Liver (tissue), 9 donors: ENCODE measurements around the gene PC. TPM values are rescaled to one million over a fixed set of nuclear protein-coding genes. Genes with fewer than 3 reads are reported as not detected.

Experiments
- DNase-seq: peaks from one replicate; pipeline ENCODE4 v3.0.0-alpha.2; 2017; ENCODE audit warnings: low spot score
- H3K27ac ChIP-seq, 2 donors: one replicate each; pipeline ENCODE4 v1.7.0; 2013; ENCODE audit warnings: inconsistent platforms in 2 of 2, low read length in 2 of 2, control low read depth in 1 of 2, low read depth in 1 of 2, mild to moderate bottlenecking in 1 of 2
- H3K27me3 ChIP-seq, 4 donors: one replicate each; pipeline versions ENCODE4 v1.6.1 to v1.7.0; 2013; ENCODE audit warnings: low read length in 3 of 4, inconsistent platforms in 1 of 4, mild to moderate bottlenecking in 1 of 4, moderate library complexity in 1 of 4; ENCODE audit not compliant: control insufficient read depth in 4 of 4, insufficient read depth in 4 of 4
- H3K36me3 ChIP-seq, 4 donors: one replicate each; pipeline versions ENCODE4 v1.6.1 to v1.7.0; 2013; ENCODE audit warnings: low read length in 3 of 4, mild to moderate bottlenecking in 3 of 4, low read depth in 1 of 4, moderate library complexity in 1 of 4; ENCODE audit not compliant: control insufficient read depth in 4 of 4, insufficient read depth in 3 of 4
- H3K4me1 ChIP-seq, 4 donors: one replicate each; pipeline versions ENCODE4 v1.6.1 to v1.7.0; 2013; ENCODE audit warnings: low read length in 3 of 4, mild to moderate bottlenecking in 3 of 4, moderate library complexity in 1 of 4; ENCODE audit not compliant: control insufficient read depth in 4 of 4, insufficient read depth in 4 of 4
- H3K4me3 ChIP-seq, 3 donors: one replicate each; pipeline versions ENCODE4 v1.6.1 to v1.7.0; 2013; ENCODE audit warnings: low read length in 3 of 3, control low read depth in 1 of 3, low read depth in 1 of 3, mild to moderate bottlenecking in 1 of 3
- H3K9ac ChIP-seq, 2 donors: one replicate each; pipeline ENCODE4 v1.7.0; 2013; ENCODE audit warnings: low read length in 2 of 2, mild to moderate bottlenecking in 2 of 2, moderate library complexity in 2 of 2, control low read depth in 1 of 2, low read depth in 1 of 2
- H3K9me3 ChIP-seq, 4 donors: one replicate each; pipeline versions ENCODE4 v1.6.1 to v1.7.0; 2013; ENCODE audit warnings: low read length in 3 of 4; ENCODE audit not compliant: control insufficient read depth in 4 of 4
- EGR1 ChIP-seq, 2 donors: IDR thresholded peaks; 2 replicates each; pipeline ENCODE4 v1.6.1; 2016 to 2018; ENCODE audit warnings: antibody characterized with exemption in 2 of 2, low read depth in 2 of 2
- FOXA1 ChIP-seq: IDR thresholded peaks from 2 replicates; pipeline ENCODE4 v1.6.1; 2016; ENCODE audit warnings: antibody characterized with exemption
- FOXA2 ChIP-seq: IDR thresholded peaks from 2 replicates; pipeline ENCODE4 v1.6.1; 2016; ENCODE audit warnings: antibody characterized with exemption
- GABPA ChIP-seq, 2 donors: IDR thresholded peaks in 1 of 2; conservative IDR thresholded peaks in 1 of 2; 2 replicates each; pipeline ENCODE4 v1.6.1; 2016; ENCODE audit warnings: antibody characterized with exemption in 2 of 2, mild to moderate bottlenecking in 1 of 2, moderate library complexity in 1 of 2
- HNF4A ChIP-seq, 2 donors: conservative IDR thresholded peaks; 2 replicates each; pipeline ENCODE4 v1.6.1; 2016; ENCODE audit warnings: antibody characterized with exemption in 2 of 2, mild to moderate bottlenecking in 2 of 2
- HNF4G ChIP-seq: IDR thresholded peaks from 2 replicates; pipeline ENCODE4 v1.6.1; 2016; ENCODE audit warnings: antibody characterized with exemption
- JUND ChIP-seq, 2 donors: IDR thresholded peaks; 2 replicates each; pipeline ENCODE4 v1.6.1; 2016; ENCODE audit warnings: antibody characterized with exemption in 2 of 2
- NR2F2 ChIP-seq: IDR thresholded peaks from 2 replicates; pipeline ENCODE4 v1.6.1; 2016; ENCODE audit warnings: antibody characterized with exemption
- RAD21 ChIP-seq, 2 donors: IDR thresholded peaks; 2 replicates each; pipeline ENCODE4 v1.6.1; 2016; ENCODE audit warnings: antibody characterized with exemption in 2 of 2, mild to moderate bottlenecking in 2 of 2
- RXRA ChIP-seq, 2 donors: IDR thresholded peaks; 2 replicates each; pipeline ENCODE4 v1.6.1; 2017 to 2018; ENCODE audit warnings: antibody characterized with exemption in 2 of 2, mild to moderate bottlenecking in 1 of 2
- SP1 ChIP-seq: IDR thresholded peaks from 2 replicates; pipeline ENCODE4 v1.6.1; 2018; ENCODE audit warnings: antibody characterized with exemption, mild to moderate bottlenecking
- TAF1 ChIP-seq: conservative IDR thresholded peaks from 2 replicates; pipeline ENCODE4 v1.6.1; 2016; ENCODE audit warnings: antibody characterized with exemption, mild to moderate bottlenecking
- YY1 ChIP-seq: IDR thresholded peaks from 2 replicates; pipeline ENCODE4 v1.6.1; 2016; ENCODE audit warnings: antibody characterized with exemption, mild to moderate bottlenecking
- WGBS: extraction: QIAGEN DNeasy Blood & Tissue Kit; methylation state at CpG from one replicate; pipeline ENCODE4 v1.1.7; 2013; 5-methylcytosine and 5-hydroxymethylcytosine counted together
- polyA plus RNA-seq, 2 donors: library from polyadenylated mRNA; stranded (reverse) in 1 of 2; unstranded in 1 of 2; fragments of 200-250 nt in 1 of 2; fragments of >200 nt in 1 of 2; fragmentation: Nextera tagmentation in 1 of 2; extraction: Ambion mirVana in 1 of 2; gene quantifications; one replicate each; pipeline versions ENCODE4 v1.2.1 to v1.2.3, GENCODE V29; 2013 to 2015
- total RNA-seq, 2 donors: library from RNA; depleted of rRNA; stranded (reverse); fragments of >200 nt; gene quantifications; one replicate each; pipeline ENCODE4 v1.2.3, GENCODE V29; 2014
- TF ChIP-seq, protein P1 (sequence below): IDR thresholded peaks from 2 replicates; pipeline ENCODE4 v1.6.1; 2016; ENCODE audit warnings: antibody characterized with exemption
- TF ChIP-seq, protein P2 (sequence below): IDR thresholded peaks from 2 replicates; pipeline ENCODE4 v1.6.1; 2016; ENCODE audit warnings: antibody characterized with exemption
- TF ChIP-seq, protein P3 (sequence below): IDR thresholded peaks from 2 replicates; pipeline ENCODE4 v1.6.1; 2016; ENCODE audit warnings: antibody characterized with exemption
- TF ChIP-seq, protein P4 (sequence below): fragments of 150-350 bp; IDR thresholded peaks from 2 replicates; pipeline ENCODE4 v1.5.1; 2017; ENCODE audit warnings: improper control_type of control experiment, low read depth, low read length; ENCODE audit not compliant: missing input control
- TF ChIP-seq, protein P5 (sequence below): IDR thresholded peaks from 2 replicates; pipeline ENCODE4 v1.6.1; 2016; ENCODE audit warnings: antibody characterized with exemption, mild to moderate bottlenecking
- donor health status: healthy.
- donor health status: healthy.
- donor health status: healthy.
- donor health status: healthy.
- donor health status: healthy.

Gene PC
- total and polyA plus RNA-seq, 4 donors, result 144 to 583 (median 296) TPM

DNA sequence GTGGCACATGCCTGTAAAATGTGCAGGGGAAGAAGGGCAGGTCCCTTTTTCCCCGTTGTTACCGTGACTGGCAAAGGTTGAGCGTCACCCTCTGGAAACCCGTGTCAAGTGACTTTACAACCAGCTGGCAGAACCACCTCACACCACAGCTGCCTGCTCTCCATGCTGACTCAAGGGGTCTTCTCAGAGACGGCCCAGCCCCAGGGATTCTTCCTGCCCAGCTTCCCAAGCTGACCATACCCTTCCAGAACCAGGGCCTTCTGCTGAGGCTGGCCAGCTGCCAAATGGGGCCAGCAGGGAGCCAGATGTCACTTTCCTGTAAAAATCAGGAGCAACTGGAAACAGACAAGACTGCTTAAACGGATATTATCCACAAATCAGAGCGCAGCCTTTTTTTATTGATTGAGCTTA lies 6.3 kb downstream of the PC start:
- Histone ChIP-seq H3K27ac (peak overlapping the region; percentile 39 to 79), H3K4me1 (peaks cover 9 to 40% (median 29%) of the 10 kb centered on the region in 4 donors), H3K9ac (no peak overlapping the region), H3K36me3 (peaks cover 0 to 10% (median 2%) of the 10 kb centered on the region in 4 donors), H3K27me3 (no peaks in the 10 kb centered on the region), H3K4me3 (no peak overlapping the region), H3K9me3 (no peaks in the 10 kb centered on the region)
- no peak for DNase-seq
- 56% methylated on average over 7 of the region's 7 CpGs for WGBS
- no peak for TF ChIP-seq HNF4G
- TF ChIP-seq, protein P1, sequence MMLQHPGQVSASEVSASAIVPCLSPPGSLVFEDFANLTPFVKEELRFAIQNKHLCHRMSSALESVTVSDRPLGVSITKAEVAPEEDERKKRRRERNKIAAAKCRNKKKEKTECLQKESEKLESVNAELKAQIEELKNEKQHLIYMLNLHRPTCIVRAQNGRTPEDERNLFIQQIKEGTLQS, result no peak
- TF ChIP-seq, protein P2, sequence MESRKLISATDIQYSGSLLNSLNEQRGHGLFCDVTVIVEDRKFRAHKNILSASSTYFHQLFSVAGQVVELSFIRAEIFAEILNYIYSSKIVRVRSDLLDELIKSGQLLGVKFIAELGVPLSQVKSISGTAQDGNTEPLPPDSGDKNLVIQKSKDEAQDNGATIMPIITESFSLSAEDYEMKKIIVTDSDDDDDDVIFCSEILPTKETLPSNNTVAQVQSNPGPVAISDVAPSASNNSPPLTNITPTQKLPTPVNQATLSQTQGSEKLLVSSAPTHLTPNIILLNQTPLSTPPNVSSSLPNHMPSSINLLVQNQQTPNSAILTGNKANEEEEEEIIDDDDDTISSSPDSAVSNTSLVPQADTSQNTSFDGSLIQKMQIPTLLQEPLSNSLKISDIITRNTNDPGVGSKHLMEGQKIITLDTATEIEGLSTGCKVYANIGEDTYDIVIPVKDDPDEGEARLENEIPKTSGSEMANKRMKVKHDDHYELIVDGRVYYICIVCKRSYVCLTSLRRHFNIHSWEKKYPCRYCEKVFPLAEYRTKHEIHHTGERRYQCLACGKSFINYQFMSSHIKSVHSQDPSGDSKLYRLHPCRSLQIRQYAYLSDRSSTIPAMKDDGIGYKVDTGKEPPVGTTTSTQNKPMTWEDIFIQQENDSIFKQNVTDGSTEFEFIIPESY, result no peak
- TF ChIP-seq YY1, result no peak
- no peak for TF ChIP-seq GABPA (IDR thresholded peaks at IDR 0.05 in 1 of 2, conservative IDR thresholded peaks at IDR 0.05 in 1 of 2)
- TF ChIP-seq NR2F2, result no peak
- no peak for TF ChIP-seq TAF1
- TF ChIP-seq, protein P3, sequence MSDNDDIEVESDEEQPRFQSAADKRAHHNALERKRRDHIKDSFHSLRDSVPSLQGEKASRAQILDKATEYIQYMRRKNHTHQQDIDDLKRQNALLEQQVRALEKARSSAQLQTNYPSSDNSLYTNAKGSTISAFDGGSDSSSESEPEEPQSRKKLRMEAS, result no peak
- TF ChIP-seq RAD21 (IDR thresholded peaks at IDR 0.05), result no peak
- no peak for TF ChIP-seq HNF4A (conservative IDR thresholded peaks at IDR 0.05)
- TF ChIP-seq SP1, result no peak
- TF ChIP-seq, protein P4, sequence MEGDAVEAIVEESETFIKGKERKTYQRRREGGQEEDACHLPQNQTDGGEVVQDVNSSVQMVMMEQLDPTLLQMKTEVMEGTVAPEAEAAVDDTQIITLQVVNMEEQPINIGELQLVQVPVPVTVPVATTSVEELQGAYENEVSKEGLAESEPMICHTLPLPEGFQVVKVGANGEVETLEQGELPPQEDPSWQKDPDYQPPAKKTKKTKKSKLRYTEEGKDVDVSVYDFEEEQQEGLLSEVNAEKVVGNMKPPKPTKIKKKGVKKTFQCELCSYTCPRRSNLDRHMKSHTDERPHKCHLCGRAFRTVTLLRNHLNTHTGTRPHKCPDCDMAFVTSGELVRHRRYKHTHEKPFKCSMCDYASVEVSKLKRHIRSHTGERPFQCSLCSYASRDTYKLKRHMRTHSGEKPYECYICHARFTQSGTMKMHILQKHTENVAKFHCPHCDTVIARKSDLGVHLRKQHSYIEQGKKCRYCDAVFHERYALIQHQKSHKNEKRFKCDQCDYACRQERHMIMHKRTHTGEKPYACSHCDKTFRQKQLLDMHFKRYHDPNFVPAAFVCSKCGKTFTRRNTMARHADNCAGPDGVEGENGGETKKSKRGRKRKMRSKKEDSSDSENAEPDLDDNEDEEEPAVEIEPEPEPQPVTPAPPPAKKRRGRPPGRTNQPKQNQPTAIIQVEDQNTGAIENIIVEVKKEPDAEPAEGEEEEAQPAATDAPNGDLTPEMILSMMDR, result no peak
- no peak for TF ChIP-seq FOXA2

DNA sequence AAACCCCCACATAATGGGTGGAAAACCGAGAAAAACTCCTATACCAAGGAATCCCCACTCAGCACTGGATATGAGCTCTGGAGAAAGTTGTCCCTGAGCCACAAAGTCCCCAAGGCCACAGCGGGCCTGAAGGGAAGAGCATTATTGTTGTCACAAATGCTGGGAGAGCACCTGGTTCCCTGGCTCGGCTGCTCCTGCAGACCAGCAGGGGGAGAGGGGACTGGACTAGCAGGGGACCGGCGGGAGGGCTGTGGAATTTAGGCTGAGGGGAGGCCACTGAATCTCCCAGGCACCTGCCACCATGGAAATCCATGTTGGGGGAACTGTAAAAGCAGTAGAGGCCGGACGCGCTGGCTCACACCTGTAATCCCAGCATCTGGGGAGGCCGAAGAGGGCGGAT lies 7.0 kb downstream of the PC start:
- peak overlapping the region in 1 of 2 donors; percentile 76 for H3K27ac ChIP-seq
- H3K27me3 ChIP-seq, result no peaks in the 10 kb centered on the region
- peaks cover 0 to 13% (median 3%) of the 10 kb centered on the region in 4 donors for H3K36me3 ChIP-seq
- DNase-seq, result no peak
- H3K9ac ChIP-seq, result peak overlapping the region in 1 of 2 donors; percentile 36
- 97% methylated on average over 10 of the region's 10 CpGs for WGBS
- H3K4me3 ChIP-seq, result no peak overlapping the region
- TF ChIP-seq RXRA (IDR thresholded peaks at IDR 0.05) (no peak), TAF1 (no peak), NR2F2 (no peak), FOXA2 (no peak), GABPA (IDR thresholded peaks at IDR 0.05 in 1 of 2, conservative IDR thresholded peaks at IDR 0.05 in 1 of 2) (no peak), SP1 (no peak), EGR1 (IDR thresholded peaks at IDR 0.05; ENCODE audit: low read depth in 2 of 2) (no peak), HNF4A (conservative IDR thresholded peaks at IDR 0.05) (no peak), JUND (IDR thresholded peaks at IDR 0.05) (no peak), FOXA1 (no peak), YY1 (no peak), HNF4G (no peak), RAD21 (IDR thresholded peaks at IDR 0.05) (no peak)
- TF ChIP-seq, protein P1, result no peak
- TF ChIP-seq, protein P3, result no peak
- TF ChIP-seq, protein P5, sequence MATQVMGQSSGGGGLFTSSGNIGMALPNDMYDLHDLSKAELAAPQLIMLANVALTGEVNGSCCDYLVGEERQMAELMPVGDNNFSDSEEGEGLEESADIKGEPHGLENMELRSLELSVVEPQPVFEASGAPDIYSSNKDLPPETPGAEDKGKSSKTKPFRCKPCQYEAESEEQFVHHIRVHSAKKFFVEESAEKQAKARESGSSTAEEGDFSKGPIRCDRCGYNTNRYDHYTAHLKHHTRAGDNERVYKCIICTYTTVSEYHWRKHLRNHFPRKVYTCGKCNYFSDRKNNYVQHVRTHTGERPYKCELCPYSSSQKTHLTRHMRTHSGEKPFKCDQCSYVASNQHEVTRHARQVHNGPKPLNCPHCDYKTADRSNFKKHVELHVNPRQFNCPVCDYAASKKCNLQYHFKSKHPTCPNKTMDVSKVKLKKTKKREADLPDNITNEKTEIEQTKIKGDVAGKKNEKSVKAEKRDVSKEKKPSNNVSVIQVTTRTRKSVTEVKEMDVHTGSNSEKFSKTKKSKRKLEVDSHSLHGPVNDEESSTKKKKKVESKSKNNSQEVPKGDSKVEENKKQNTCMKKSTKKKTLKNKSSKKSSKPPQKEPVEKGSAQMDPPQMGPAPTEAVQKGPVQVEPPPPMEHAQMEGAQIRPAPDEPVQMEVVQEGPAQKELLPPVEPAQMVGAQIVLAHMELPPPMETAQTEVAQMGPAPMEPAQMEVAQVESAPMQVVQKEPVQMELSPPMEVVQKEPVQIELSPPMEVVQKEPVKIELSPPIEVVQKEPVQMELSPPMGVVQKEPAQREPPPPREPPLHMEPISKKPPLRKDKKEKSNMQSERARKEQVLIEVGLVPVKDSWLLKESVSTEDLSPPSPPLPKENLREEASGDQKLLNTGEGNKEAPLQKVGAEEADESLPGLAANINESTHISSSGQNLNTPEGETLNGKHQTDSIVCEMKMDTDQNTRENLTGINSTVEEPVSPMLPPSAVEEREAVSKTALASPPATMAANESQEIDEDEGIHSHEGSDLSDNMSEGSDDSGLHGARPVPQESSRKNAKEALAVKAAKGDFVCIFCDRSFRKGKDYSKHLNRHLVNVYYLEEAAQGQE, result no peak
- TF ChIP-seq, protein P2, result no peak
- TF ChIP-seq, protein P4, result no peak
- peaks cover 9 to 34% (median 23%) of the 10 kb centered on the region in 4 donors for H3K4me1 ChIP-seq
- H3K9me3 ChIP-seq, result no peaks in the 10 kb centered on the region
